NCI-H128 (cell line): ENCODE data around the gene PGLYRP3.

ENCODE experiments used
- DNase-seq: peaks from one replicate; lab custom pipeline; 2025; ENCODE audit not compliant: unreplicated experiment; lab: John Stamatoyannopoulos, UW

The PGLYRP3 gene

GRCh38 chr1:153261281-153262069, 51.3 kb downstream of the PGLYRP3 start:
- no peak for DNase-seq

- no peak for DNase-seq
These were observed 52.0 kb downstream of the PGLYRP3 start for GRCh38 chr1:153260585-153261280.

- no peak for DNase-seq
These were observed 53.4 kb downstream of the PGLYRP3 start, which contains the start of gene LORICRIN for GRCh38 chr1:153259387-153259786. TSS of gene LORICRIN (plus strand) at chr1:153259687. CDS start at chr1:153260950, 1,263 bp downstream.

GRCh38 chr1:153253693-153254092, 59.1 kb downstream of the PGLYRP3 start:
- no peak for DNase-seq

GRCh38 chr1:153253076-153253475, 59.7 kb downstream of the PGLYRP3 start:
- DNase-seq: no peak

- DNase-seq: no peak
These were observed 60.8 kb downstream of the PGLYRP3 start for GRCh38 chr1:153251988-153252387.

- DNase-seq: no peak
These were observed 61.2 kb downstream of the PGLYRP3 start for GRCh38 chr1:153251562-153251961.

GRCh38 chr1:153251087-153251486, 61.7 kb downstream of the PGLYRP3 start:
- DNase-seq: no peak

- DNase-seq: no peak
These were observed 62.6 kb downstream of the PGLYRP3 start for GRCh38 chr1:153250166-153250565.

GRCh38 chr1:153248176-153248879, 64.4 kb downstream of the PGLYRP3 start:
- DNase-seq: no peak
